ENCODE measurements around the gene COL5A1. TPM values are rescaled to one million over a fixed set of nuclear protein-coding genes. Genes with fewer than 3 reads are reported as not detected.

Gene COL5A1
- total RNA-seq, 1 experiment from 2014 or later: 9.5 TPM

- H3K9ac ChIP-seq (ENCODE audit: extremely low read depth, insufficient read length, low read length): no peak overlapping the region
Measured at GRCh38 chr9:134626571-134627416, 14.8 kb upstream of the COL5A1 start.

More at GRCh38 chr9:134626571-134627416, 14.8 kb upstream of the COL5A1 start:
- Histone ChIP-seq H4K20me1 (ENCODE audit: control insufficient read depth, insufficient read depth, insufficient read length) (no peaks in the 10 kb centered on the region), H4K8ac (replicated peaks; ENCODE audit: insufficient read length, low read depth, low read length) (no peak overlapping the region), H3K27ac (ENCODE audit: insufficient read length, low read depth, low read length) (no peak overlapping the region), H3K18ac (ENCODE audit: insufficient read length, low read depth, low read length) (no peak overlapping the region), H2AK5ac (ENCODE audit: insufficient read length, low read length) (no peak overlapping the region), H3K4me1 (ENCODE audit: insufficient read depth, low read length) (no peaks in the 10 kb centered on the region), H3K27me3 (ENCODE audit: insufficient read depth, low read length) (no peaks in the 10 kb centered on the region), H2BK120ac (ENCODE audit: low read depth, low read length, poor library complexity, severe bottlenecking) (no peak overlapping the region), H3K23ac (ENCODE audit: insufficient read length, low read depth, low read length) (no peak overlapping the region), H2BK5ac (ENCODE audit: insufficient read length, low read length) (no peak overlapping the region), H3T11ph (ENCODE audit: low read length) (no peak overlapping the region), H2BK12ac (ENCODE audit: insufficient read length, low read depth, low read length) (no peak overlapping the region), H3K79me1 (ENCODE audit: insufficient read depth, low read depth, low read length, poor library complexity, severe bottlenecking) (no peaks in the 10 kb centered on the region), H3K79me2 (ENCODE audit: insufficient read depth, low read length) (no peaks in the 10 kb centered on the region), H4K5ac (ENCODE audit: insufficient read length, low read depth, low read length) (no peak overlapping the region), H2BK20ac (ENCODE audit: low read depth, low read length, poor library complexity, severe bottlenecking) (no peak overlapping the region), H2BK15ac (ENCODE audit: low read depth, low read length) (no peak overlapping the region), H3K4me2 (ENCODE audit: insufficient read depth, insufficient read length, low read length) (no peak overlapping the region), H2AFZ (ENCODE audit: low read length) (no peak overlapping the region), H3K9me3 (ENCODE audit: control insufficient read depth, low read depth, low read length) (no peaks in the 10 kb centered on the region), H3K4ac (ENCODE audit: low read depth, low read length) (no peak overlapping the region), H3K14ac (ENCODE audit: insufficient read depth, low read length) (no peak overlapping the region), H3K23me2 (ENCODE audit: insufficient read length, low read depth, low read length, poor library complexity, severe bottlenecking) (no peaks in the 10 kb centered on the region), H3K56ac (ENCODE audit: insufficient read length, low read depth, low read length) (no peak overlapping the region), H4K91ac (ENCODE audit: insufficient read length, low read depth, low read length) (no peak overlapping the region)
- H3K27me3 Mint-ChIP-seq (ENCODE audit: low read depth): peaks cover 4% of the 10 kb centered on the region
- no peak overlapping the region; a peak in 1 of 5 replicates for H3K4me3 Mint-ChIP-seq
- H3K27ac Mint-ChIP-seq: peak overlapping the region in 2 of 3 experiments; percentile 65 to 74; a peak in 2 of 7 replicates
- H3K4me1 Mint-ChIP-seq: peaks cover 17 to 39% of the 10 kb centered on the region in 2 experiments
- TF ChIP-seq, protein P1, sequence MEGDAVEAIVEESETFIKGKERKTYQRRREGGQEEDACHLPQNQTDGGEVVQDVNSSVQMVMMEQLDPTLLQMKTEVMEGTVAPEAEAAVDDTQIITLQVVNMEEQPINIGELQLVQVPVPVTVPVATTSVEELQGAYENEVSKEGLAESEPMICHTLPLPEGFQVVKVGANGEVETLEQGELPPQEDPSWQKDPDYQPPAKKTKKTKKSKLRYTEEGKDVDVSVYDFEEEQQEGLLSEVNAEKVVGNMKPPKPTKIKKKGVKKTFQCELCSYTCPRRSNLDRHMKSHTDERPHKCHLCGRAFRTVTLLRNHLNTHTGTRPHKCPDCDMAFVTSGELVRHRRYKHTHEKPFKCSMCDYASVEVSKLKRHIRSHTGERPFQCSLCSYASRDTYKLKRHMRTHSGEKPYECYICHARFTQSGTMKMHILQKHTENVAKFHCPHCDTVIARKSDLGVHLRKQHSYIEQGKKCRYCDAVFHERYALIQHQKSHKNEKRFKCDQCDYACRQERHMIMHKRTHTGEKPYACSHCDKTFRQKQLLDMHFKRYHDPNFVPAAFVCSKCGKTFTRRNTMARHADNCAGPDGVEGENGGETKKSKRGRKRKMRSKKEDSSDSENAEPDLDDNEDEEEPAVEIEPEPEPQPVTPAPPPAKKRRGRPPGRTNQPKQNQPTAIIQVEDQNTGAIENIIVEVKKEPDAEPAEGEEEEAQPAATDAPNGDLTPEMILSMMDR (conservative IDR thresholded peaks at IDR 0.05): no peak
- no peaks in the 10 kb centered on the region; a peak in 2 of 5 replicates for H3K9me3 Mint-ChIP-seq
- peak; percentile 31 for DNase-seq
- no CpG with 5 or more reads among the region's 19 CpGs for WGBS (ENCODE audit: extremely low coverage, insufficient read length, low lambda C conversion rate)
- no peaks in the 10 kb centered on the region for H3K36me3 Mint-ChIP-seq (ENCODE audit: insufficient read depth in 1 of 3, low read depth in 3 of 3)
